Subcutaneous adipose tissue (tissue), 4 donors: Measurements from ENCODE around the gene SORCS3. TPM values are rescaled to one million over a fixed set of nuclear protein-coding genes. Genes with fewer than 3 reads are reported as not detected.

ENCODE experiments used
- total RNA-seq, 4 donors: library from RNA; depleted of rRNA; stranded (reverse); fragments of >200 nt; gene quantifications; one replicate each; pipeline ENCODE4 v1.1.0, GENCODE V29; 2016
- TF ChIP-seq, protein P1 (sequence below): fragments of 450-650 bp; IDR thresholded peaks from one replicate; pipeline ENCODE4 v1.5.1; 2016; ENCODE audit warnings: low read depth, mild to moderate bottlenecking, control low read depth, antibody characterized with exemption, moderate library complexity

SORCS3 gene
- total RNA-seq, 4 donors from 2014 or later: not detected

DNA sequence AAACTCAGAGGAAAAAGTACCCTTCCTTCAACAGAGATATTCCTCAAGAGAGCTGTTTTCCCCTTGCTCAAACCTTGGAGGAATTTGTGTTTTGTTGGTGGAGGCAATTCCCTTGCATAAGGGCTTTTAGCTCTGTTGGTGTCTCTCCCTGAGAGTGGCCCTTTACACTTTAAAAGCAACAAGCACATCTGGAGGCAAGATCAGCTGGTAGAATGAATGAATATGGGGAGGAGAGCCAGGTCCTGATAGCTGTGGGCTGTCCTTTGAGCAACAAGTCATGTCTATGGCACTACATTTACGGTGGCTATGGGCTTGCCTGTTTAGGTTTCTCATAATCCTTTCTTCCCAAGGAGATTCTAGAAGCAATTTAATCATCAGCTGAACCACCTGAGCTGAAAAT is 384.0 kb downstream of the SORCS3 start:
- TF ChIP-seq, protein P1, sequence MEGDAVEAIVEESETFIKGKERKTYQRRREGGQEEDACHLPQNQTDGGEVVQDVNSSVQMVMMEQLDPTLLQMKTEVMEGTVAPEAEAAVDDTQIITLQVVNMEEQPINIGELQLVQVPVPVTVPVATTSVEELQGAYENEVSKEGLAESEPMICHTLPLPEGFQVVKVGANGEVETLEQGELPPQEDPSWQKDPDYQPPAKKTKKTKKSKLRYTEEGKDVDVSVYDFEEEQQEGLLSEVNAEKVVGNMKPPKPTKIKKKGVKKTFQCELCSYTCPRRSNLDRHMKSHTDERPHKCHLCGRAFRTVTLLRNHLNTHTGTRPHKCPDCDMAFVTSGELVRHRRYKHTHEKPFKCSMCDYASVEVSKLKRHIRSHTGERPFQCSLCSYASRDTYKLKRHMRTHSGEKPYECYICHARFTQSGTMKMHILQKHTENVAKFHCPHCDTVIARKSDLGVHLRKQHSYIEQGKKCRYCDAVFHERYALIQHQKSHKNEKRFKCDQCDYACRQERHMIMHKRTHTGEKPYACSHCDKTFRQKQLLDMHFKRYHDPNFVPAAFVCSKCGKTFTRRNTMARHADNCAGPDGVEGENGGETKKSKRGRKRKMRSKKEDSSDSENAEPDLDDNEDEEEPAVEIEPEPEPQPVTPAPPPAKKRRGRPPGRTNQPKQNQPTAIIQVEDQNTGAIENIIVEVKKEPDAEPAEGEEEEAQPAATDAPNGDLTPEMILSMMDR: no peak

DNA sequence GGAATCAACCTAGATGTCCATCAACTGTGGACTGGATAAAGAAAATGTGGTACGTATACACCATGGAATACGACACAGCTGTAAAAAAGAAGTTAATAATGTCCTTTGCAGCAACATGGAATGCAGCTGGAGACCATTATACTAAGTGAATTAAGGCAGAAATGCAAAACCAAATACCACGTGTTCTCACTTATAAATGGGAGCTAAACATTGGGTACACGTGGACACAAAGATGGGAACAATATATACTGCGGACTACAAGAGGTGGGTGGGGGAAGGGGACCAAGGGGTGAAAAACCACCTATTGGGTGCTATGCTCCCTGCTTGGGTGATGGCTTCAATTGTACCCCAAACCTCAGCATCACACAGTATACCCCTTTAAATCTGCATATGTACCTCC is 385.5 kb downstream of the SORCS3 start:
- TF ChIP-seq, protein P1: no peak

DNA sequence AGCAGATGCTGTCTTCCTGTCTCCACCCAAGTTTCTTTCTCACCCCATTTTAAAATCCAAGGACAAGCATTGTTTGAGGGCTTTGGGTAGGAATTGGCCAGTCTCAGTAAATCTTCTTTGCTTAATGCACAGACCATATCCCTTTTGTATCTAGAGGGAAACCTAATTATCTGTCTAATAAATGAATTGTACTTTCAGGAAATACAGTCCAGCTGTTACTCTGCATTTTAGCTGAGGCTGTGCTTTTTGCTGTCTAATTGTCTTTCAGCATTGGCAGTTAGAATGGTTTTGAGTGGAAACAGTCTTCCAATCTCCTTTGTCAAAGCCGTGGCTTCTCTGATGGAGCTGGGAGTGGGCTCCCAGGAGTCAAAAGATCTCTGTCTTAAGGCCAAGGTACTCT is 388.2 kb downstream of the SORCS3 start:
- TF ChIP-seq, protein P1: no peak

GRCh38 chr10:105037022-105037421 is 395.9 kb downstream of the SORCS3 start:
- TF ChIP-seq, protein P1: no peak

DNA sequence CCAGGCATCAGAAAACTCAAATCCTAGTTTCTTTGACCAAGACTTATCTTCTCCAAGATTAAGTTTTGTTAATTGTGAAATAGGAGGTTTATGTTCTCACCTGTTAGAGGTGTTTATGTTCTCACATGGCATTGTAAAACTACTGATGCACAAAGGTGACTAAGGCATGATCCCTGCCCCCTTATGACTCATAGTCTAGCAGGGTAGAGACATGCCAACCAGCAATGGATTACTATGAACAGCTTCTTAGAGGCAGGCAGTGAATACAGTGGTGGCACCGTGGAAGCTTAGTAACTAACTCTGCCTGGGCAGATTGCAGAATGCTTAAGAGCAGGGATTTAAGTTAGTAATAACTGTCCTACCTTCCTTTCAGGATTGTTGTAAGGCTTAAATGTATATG is 400.9 kb downstream of the SORCS3 start:
- TF ChIP-seq, protein P1: no peak

- TF ChIP-seq, protein P1: no peak
Measured at GRCh38 chr10:105042906-105043552, 401.9 kb downstream of the SORCS3 start.

GRCh38 chr10:105044902-105045301 is 403.8 kb downstream of the SORCS3 start:
- TF ChIP-seq, protein P1: no peak
